RWPE2 (cell line): Measurements from ENCODE around the gene GFOD1.

Source experiments
- ATAC-seq: fragments of 200-7000 bp; cut with Tn5 transposase; 3 replicates; pipeline ENCODE4 v1.9.1; 2021; ENCODE audit warnings: low read depth
- DNase-seq: peaks from one replicate; pipeline ENCODE4 v3.0.0-alpha.2; 2020; ENCODE audit warnings: low spot score
- H3K27ac ChIP-seq: fragments of 450-650 bp; 2 replicates; pipeline ENCODE4 v1.5.1; 2017; ENCODE audit warnings: mild to moderate bottlenecking; ENCODE audit not compliant: poor library complexity, severe bottlenecking
- H3K27me3 ChIP-seq: fragments of 250-450 bp; sonication (Bioruptor Pico); 2 replicates; pipeline ENCODE4 v1.5.1; 2021; ENCODE audit warnings: mild to moderate bottlenecking, moderate library complexity; ENCODE audit not compliant: insufficient read depth, poor library complexity, severe bottlenecking
- H3K36me3 ChIP-seq: fragments of 250-450 bp; sonication (Bioruptor Pico); 2 replicates; pipeline ENCODE4 v1.5.1; 2020; ENCODE audit warnings: low read depth, mild to moderate bottlenecking, moderate library complexity
- H3K4me1 ChIP-seq: fragments of 250-450 bp; sonication (Bioruptor Pico); 2 replicates; pipeline ENCODE4 v1.5.1; 2021; ENCODE audit warnings: mild to moderate bottlenecking, moderate library complexity; ENCODE audit not compliant: insufficient read depth, poor library complexity, severe bottlenecking
- H3K4me3 ChIP-seq: fragments of 250-450 bp; sonication (Bioruptor Pico); 2 replicates; pipeline ENCODE4 v1.5.1; 2021; ENCODE audit warnings: mild to moderate bottlenecking, moderate library complexity; ENCODE audit not compliant: severe bottlenecking
- H3K9me3 ChIP-seq: fragments of 250-450 bp; sonication (Bioruptor Pico); 2 replicates; pipeline ENCODE4 v1.5.1; 2021; ENCODE audit warnings: mild to moderate bottlenecking, moderate library complexity; ENCODE audit not compliant: severe bottlenecking
- TF ChIP-seq, protein P1 (sequence below): fragments of 450-650 bp; IDR thresholded peaks from one replicate; pipeline ENCODE4 v1.5.1; 2017; ENCODE audit warnings: mild to moderate bottlenecking, moderate library complexity; ENCODE audit not compliant: poor library complexity, severe bottlenecking

The GFOD1 gene

GRCh38 chr6:13368731-13369115, 118.7 kb downstream of the GFOD1 start:
- no peaks in the 10 kb centered on the region for H3K27me3 ChIP-seq
- H3K27ac ChIP-seq: peak overlapping the region; percentile 37
- no peaks in the 10 kb centered on the region for H3K36me3 ChIP-seq
- DNase-seq: no peak
- H3K4me3 ChIP-seq: no peak overlapping the region
- H3K4me1 ChIP-seq: peaks cover 11% of the 10 kb centered on the region
- no peaks in the 10 kb centered on the region for H3K9me3 ChIP-seq
- TF ChIP-seq, protein P1, sequence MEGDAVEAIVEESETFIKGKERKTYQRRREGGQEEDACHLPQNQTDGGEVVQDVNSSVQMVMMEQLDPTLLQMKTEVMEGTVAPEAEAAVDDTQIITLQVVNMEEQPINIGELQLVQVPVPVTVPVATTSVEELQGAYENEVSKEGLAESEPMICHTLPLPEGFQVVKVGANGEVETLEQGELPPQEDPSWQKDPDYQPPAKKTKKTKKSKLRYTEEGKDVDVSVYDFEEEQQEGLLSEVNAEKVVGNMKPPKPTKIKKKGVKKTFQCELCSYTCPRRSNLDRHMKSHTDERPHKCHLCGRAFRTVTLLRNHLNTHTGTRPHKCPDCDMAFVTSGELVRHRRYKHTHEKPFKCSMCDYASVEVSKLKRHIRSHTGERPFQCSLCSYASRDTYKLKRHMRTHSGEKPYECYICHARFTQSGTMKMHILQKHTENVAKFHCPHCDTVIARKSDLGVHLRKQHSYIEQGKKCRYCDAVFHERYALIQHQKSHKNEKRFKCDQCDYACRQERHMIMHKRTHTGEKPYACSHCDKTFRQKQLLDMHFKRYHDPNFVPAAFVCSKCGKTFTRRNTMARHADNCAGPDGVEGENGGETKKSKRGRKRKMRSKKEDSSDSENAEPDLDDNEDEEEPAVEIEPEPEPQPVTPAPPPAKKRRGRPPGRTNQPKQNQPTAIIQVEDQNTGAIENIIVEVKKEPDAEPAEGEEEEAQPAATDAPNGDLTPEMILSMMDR: no peak
- ATAC-seq: peak; percentile 67

- no peaks in the 10 kb centered on the region for H3K36me3 ChIP-seq
- peaks cover 11% of the 10 kb centered on the region for H3K4me1 ChIP-seq
- H3K4me3 ChIP-seq: no peak overlapping the region
- no peak for DNase-seq
- no peaks in the 10 kb centered on the region for H3K9me3 ChIP-seq
- H3K27me3 ChIP-seq: no peaks in the 10 kb centered on the region
- ATAC-seq: no peak
- peak overlapping the region; percentile 37 for H3K27ac ChIP-seq
- TF ChIP-seq, protein P1: no peak
Measured at GRCh38 chr6:13368079-13368730, 119.2 kb downstream of the GFOD1 start.

- H3K4me3 ChIP-seq: no peak overlapping the region
- DNase-seq (no peak), ATAC-seq (no peak)
- no peaks in the 10 kb centered on the region for H3K27me3 ChIP-seq
- H3K27ac ChIP-seq: no peak overlapping the region
- TF ChIP-seq, protein P1: no peak
- H3K9me3 ChIP-seq: no peaks in the 10 kb centered on the region
- peaks cover 11% of the 10 kb centered on the region for H3K4me1 ChIP-seq
- no peaks in the 10 kb centered on the region for H3K36me3 ChIP-seq
Measured at GRCh38 chr6:13367396-13367795, 120.0 kb downstream of the GFOD1 start.

DNA sequence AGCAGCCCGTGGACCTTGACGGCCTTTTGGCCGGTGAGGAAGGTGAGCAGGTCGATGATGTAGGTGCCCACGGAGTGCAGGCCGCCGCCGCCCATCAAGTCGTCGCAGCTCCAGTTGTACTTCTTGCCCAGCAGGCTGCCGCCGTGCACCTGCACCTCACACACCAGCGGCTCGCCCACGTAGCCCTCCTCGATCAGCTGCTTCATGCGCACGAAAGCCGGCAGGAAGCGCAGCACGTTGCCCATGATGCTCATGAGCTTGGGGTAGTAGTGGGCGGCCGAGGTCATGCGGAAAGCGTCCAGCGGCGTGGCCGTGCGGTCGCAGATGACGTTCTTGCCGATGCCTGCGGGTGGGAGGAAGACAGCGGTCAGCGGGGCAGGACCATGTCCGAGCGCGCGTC, 122.1 kb downstream of the GFOD1 start:
- H3K27ac ChIP-seq: no peak overlapping the region
- DNase-seq: no peak
- H3K9me3 ChIP-seq: no peaks in the 10 kb centered on the region
- no peak overlapping the region for H3K4me3 ChIP-seq
- peaks cover 11% of the 10 kb centered on the region for H3K4me1 ChIP-seq
- ATAC-seq: no peak
- no peaks in the 10 kb centered on the region for H3K27me3 ChIP-seq
- TF ChIP-seq, protein P1: no peak
- no peaks in the 10 kb centered on the region for H3K36me3 ChIP-seq

DNA sequence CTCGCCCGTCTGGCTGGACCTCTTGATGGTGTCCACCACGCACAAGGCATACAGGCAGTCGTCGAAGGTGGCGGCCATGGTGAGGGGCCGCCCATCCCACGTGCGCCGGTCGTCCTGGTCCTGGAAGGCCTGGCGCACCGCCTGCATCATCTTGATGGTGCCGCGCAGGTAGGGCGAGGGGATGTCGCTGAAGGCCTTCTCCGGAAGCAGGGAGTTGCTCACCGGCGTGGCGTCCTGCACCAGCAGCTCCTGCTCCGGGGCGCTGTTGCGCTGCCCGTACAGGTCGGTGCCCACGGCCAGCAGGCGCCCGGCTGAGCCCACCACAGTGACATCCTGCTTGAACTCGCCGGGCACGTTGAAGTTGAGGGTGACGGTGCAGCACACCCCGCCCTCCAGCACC, 122.6 kb downstream of the GFOD1 start:
- no peak for DNase-seq
- no peaks in the 10 kb centered on the region for H3K36me3 ChIP-seq
- no peaks in the 10 kb centered on the region for H3K27me3 ChIP-seq
- TF ChIP-seq, protein P1: no peak
- no peak overlapping the region for H3K27ac ChIP-seq
- ATAC-seq: no peak
- peaks cover 11% of the 10 kb centered on the region for H3K4me1 ChIP-seq
- no peak overlapping the region for H3K4me3 ChIP-seq
- no peaks in the 10 kb centered on the region for H3K9me3 ChIP-seq
